Measurements from ENCODE around the gene FBXW7. TPM values are rescaled to one million over a fixed set of nuclear protein-coding genes. Genes with fewer than 3 reads are reported as not detected.

FBXW7 gene
- total and polyA plus RNA-seq, 2 of the 8 experiments (the other 6 are each of a cell fraction or from before 2014, with no cell fraction given), result 6.0 to 26.7 TPM

DNA sequence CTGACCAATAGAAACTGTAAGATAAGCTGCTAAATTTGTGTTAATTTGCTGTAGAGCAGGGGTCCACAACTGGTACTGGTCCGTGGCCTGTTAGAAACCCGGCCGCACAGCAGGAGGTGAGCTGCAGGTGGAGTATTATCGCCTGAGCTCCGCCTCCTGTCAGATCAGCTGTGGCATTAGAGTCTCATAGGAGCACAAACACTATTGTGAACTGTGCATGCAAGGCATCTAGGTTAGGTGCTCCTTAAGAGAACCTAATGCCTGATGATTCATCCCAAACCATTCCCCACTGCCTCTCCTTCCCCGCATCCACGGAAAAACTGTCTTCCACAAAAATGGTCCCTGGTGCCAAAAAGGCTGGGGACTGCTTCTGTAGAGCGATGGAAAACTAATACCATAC is 19.7 kb downstream of the FBXW7 start:
- Histone ChIP-seq H3K23me2 (ENCODE audit: low read depth, low read length) (no peaks in the 10 kb centered on the region), H2AFZ (ENCODE audit: low read length) (no peak overlapping the region), H2BK20ac (ENCODE audit: low read length) (no peak overlapping the region), H3K18ac (ENCODE audit: extremely low read depth, low read length) (no peak overlapping the region), H3K56ac (replicated peaks; ENCODE audit: insufficient read length, low read depth, low read length) (no peak overlapping the region), H3K27me3 (replicated peaks in 1 of 4; ENCODE audit: control insufficient read depth in 3 of 4, extremely low read depth in 1 of 4, insufficient read depth in 3 of 4, low read length in 3 of 4) (no peaks in the 10 kb centered on the region), H2BK12ac (ENCODE audit: low read depth, low read length) (no peak overlapping the region), H3K9ac (replicated peaks in 1 of 4; ENCODE audit: extremely low read depth in 1 of 4, low read depth in 3 of 4, low read length in 3 of 4) (no peak overlapping the region), H3K79me2 (ENCODE audit: control insufficient read depth in 1 of 2, insufficient read depth in 2 of 2, low read length in 2 of 2) (peaks cover 0 to 90% of the 10 kb centered on the region in 2 experiments; a peak in 2 of 4 replicates), H3K4me1 (replicated peaks in 1 of 4; ENCODE audit: control insufficient read depth in 3 of 4, insufficient read depth in 4 of 4, low read length in 3 of 4) (peaks cover 0 to 9% (median 6%) of the 10 kb centered on the region in 4 experiments; a peak in 4 of 7 replicates), H4K20me1 (replicated peaks in 1 of 2; ENCODE audit: control insufficient read depth in 1 of 2, insufficient read depth in 2 of 2, low read length in 2 of 2) (peaks cover 0 to 8% of the 10 kb centered on the region in 2 experiments), H4K5ac (ENCODE audit: insufficient read length, low read depth, low read length) (no peak overlapping the region), H3K36me3 (ENCODE audit: control insufficient read depth in 2 of 4, insufficient read depth in 4 of 4, low read length in 3 of 4) (no peaks in the 10 kb centered on the region), H3K4me2 (ENCODE audit: insufficient read depth in 1 of 2, low read depth in 2 of 2, low read length in 2 of 2) (no peak overlapping the region), H3K4ac (replicated peaks; ENCODE audit: insufficient read length, low read depth, low read length) (no peak overlapping the region), H3K79me1 (ENCODE audit: low read depth, low read length) (0 out of 2 replicates have a peak, but pooled peaks cover 2% of the 10 kb centered on the region), H4K8ac (ENCODE audit: extremely low read depth, insufficient read depth, low read length) (no peak overlapping the region), H2BK120ac (replicated peaks; ENCODE audit: low read depth, low read length) (no peak overlapping the region), H2AK5ac (ENCODE audit: low read depth, low read length) (no peak overlapping the region), H3K14ac (ENCODE audit: insufficient read length) (no peak overlapping the region), H3K4me3 (ENCODE audit: extremely low read depth in 1 of 4, insufficient read depth in 2 of 4, low read depth in 3 of 4, low read length in 4 of 4) (no peak overlapping the region), H2BK5ac (ENCODE audit: low read depth, low read length) (no peak overlapping the region), H4K91ac (replicated peaks; ENCODE audit: insufficient read length, low read length) (no peak overlapping the region), H3K23ac (ENCODE audit: insufficient read length) (no peak overlapping the region), H2BK15ac (ENCODE audit: low read length) (no peak overlapping the region), H3K27ac (ENCODE audit: low read depth, low read length) (no peak overlapping the region), H3K9me3 (ENCODE audit: insufficient read depth in 2 of 2, low read depth in 1 of 2, low read length in 1 of 2) (no peaks in the 10 kb centered on the region)
- 73% methylated on average over 8 of the region's 8 CpGs; no CpG with 5 or more reads in 1 of the 2 experiments for WGBS, 2 experiments (ENCODE audit: extremely low coverage in 1 of 2, insufficient coverage in 1 of 2, insufficient read length in 1 of 2, insufficient replicate concordance in 2 of 2, low coverage in 1 of 2, low lambda C conversion rate in 2 of 2, missing lambda C conversion rate in 1 of 2)
- FAIRE-seq (no peak), DNase-seq (ENCODE audit: low read depth in 1 of 2, low spot score in 2 of 2) (no peak)
- POLR2A ChIA-PET (ENCODE audit: partially characterized antibody), result interaction anchor here (0.6 to 2.4 kb wide), 2 partner anchors 19 to 21 kb away, joined by 3 to 8 read pairs; partner anchors contain the start of gene FBXW7
- CTCF ChIA-PET (ENCODE audit: partially characterized antibody), result interaction anchor here (0.9 to 1.9 kb wide), 5 partner anchors 15 to 123 kb away, joined by 3 to 7 read pairs (median 5); no protein-coding TSS in a partner anchor
- TF ChIP-seq ASH2L (IDR thresholded peaks at IDR 0.05; ENCODE audit: low read length), result no peak
